Endothelial cell (in vitro differentiated cells): ENCODE data around the gene PCDHGA12. TPM values are rescaled to one million over a fixed set of nuclear protein-coding genes. Genes with fewer than 3 reads are reported as not detected.

Source experiments
- DNase-seq: peaks from one replicate; pipeline ENCODE4 v3.0.0; 2021; ENCODE audit warnings: low spot score
- H3K27ac Mint-ChIP-seq: one replicate; pipeline ENCODE4 v1.8.0; 2021; ENCODE audit warnings: mixed read lengths, inconsistent platforms; ENCODE audit not compliant: unreplicated experiment
- H3K27me3 Mint-ChIP-seq: one replicate; pipeline ENCODE4 v1.8.0; 2021; ENCODE audit warnings: mild to moderate bottlenecking, moderate library complexity, mixed read lengths, inconsistent platforms; ENCODE audit not compliant: unreplicated experiment
- H3K36me3 Mint-ChIP-seq: one replicate; pipeline ENCODE4 v1.8.0; 2021; ENCODE audit warnings: mild to moderate bottlenecking, low read depth, mixed read lengths, inconsistent platforms; ENCODE audit not compliant: unreplicated experiment
- H3K4me1 Mint-ChIP-seq: one replicate; pipeline ENCODE4 v1.8.0; 2021; ENCODE audit warnings: mild to moderate bottlenecking, mixed read lengths, inconsistent platforms; ENCODE audit not compliant: unreplicated experiment
- H3K4me3 Mint-ChIP-seq: one replicate; pipeline ENCODE4 v1.8.0; 2021; ENCODE audit warnings: mild to moderate bottlenecking, mixed read lengths, inconsistent platforms; ENCODE audit not compliant: unreplicated experiment
- H3K9me3 Mint-ChIP-seq: one replicate; pipeline ENCODE4 v1.8.0; 2021; ENCODE audit warnings: mixed read lengths, inconsistent platforms; ENCODE audit not compliant: unreplicated experiment
- CTCF ChIP-seq: fragments of 200-600 bp; sonication (generic); IDR thresholded peaks from one replicate; pipeline ENCODE4 v1.5.0; 2021; ENCODE audit warnings: antibody characterized with exemption; ENCODE audit not compliant: unreplicated experiment
- long read RNA-seq: library from polyadenylated mRNA; unstranded; transcript quantifications from one replicate; pipeline ENCODE4 v2.0.0, GENCODE V29; 2020; ENCODE audit not compliant: unreplicated experiment
- total RNA-seq: library from RNA; stranded (reverse); fragmentation: NEBNext Ultra II Directional; extraction: Animal tissue kit (Norgen Biotek cat#: 25700); gene quantifications from one replicate; pipeline ENCODE4 v1.2.1, GENCODE V29; 2021; ENCODE audit not compliant: unreplicated experiment

Gene PCDHGA12
- total RNA-seq, result 3.8 TPM
- long read RNA-seq, result 0 reads

GRCh38 chr5:141430332-141431113 is at the start of gene PCDHGA12:
TSS of gene PCDHGA12 (plus strand) at chr5:141430507. CDS start at chr5:141430760, 253 bp downstream.
- Mint-ChIP-seq H3K4me1 (no peaks in the 10 kb centered on the region), H3K4me3 (peak within 1 kb of the TSS; percentile 85), H3K9me3 (peaks cover 45% of the 10 kb centered on the region), H3K36me3 (peaks cover 74% of the 10 kb centered on the region), H3K27ac (peak within 1 kb of the TSS; percentile 27), H3K27me3 (peaks cover 10% of the 10 kb centered on the region)
- TF ChIP-seq CTCF, result no peak
- no peak for DNase-seq

- Mint-ChIP-seq H3K4me3 (peak within 1 kb of the TSS; percentile 89), H3K4me1 (no peaks in the 10 kb centered on the region), H3K36me3 (peaks cover 52% of the 10 kb centered on the region), H3K27ac (no peak within 1 kb of the TSS), H3K9me3 (peaks cover 22% of the 10 kb centered on the region), H3K27me3 (peaks cover 4% of the 10 kb centered on the region)
- no peak for DNase-seq
- TF ChIP-seq CTCF, result no peak
Observed at GRCh38 chr5:141382469-141383294, 47.6 kb upstream of the PCDHGA12 start, which contains the start of gene PCDHGA7. TSS of gene PCDHGA7 (plus strand) at chr5:141382742. CDS start at chr5:141382900, 158 bp downstream.

GRCh38 chr5:141383345-141383744 is 47.0 kb upstream of the PCDHGA12 start:
- peak overlapping the region; percentile 89 for H3K4me3 Mint-ChIP-seq
- no peak for DNase-seq
- peaks cover 24% of the 10 kb centered on the region for H3K9me3 Mint-ChIP-seq
- H3K36me3 Mint-ChIP-seq, result peaks cover 54% of the 10 kb centered on the region
- no peaks in the 10 kb centered on the region for H3K4me1 Mint-ChIP-seq
- no peak for TF ChIP-seq CTCF
- peaks cover 4% of the 10 kb centered on the region for H3K27me3 Mint-ChIP-seq
- no peak overlapping the region for H3K27ac Mint-ChIP-seq

- no peak for DNase-seq
- H3K27me3 Mint-ChIP-seq, result peaks cover 4% of the 10 kb centered on the region
- peaks cover 65% of the 10 kb centered on the region for H3K36me3 Mint-ChIP-seq
- no peak for TF ChIP-seq CTCF
- no peak overlapping the region for H3K27ac Mint-ChIP-seq
- H3K4me1 Mint-ChIP-seq, result no peaks in the 10 kb centered on the region
- peak overlapping the region; percentile 62 for H3K4me3 Mint-ChIP-seq
- peaks cover 32% of the 10 kb centered on the region for H3K9me3 Mint-ChIP-seq
Observed at GRCh38 chr5:141384471-141385267, 45.6 kb upstream of the PCDHGA12 start.
